ENCODE results near the gene BANF2. TPM values are rescaled to one million over a fixed set of nuclear protein-coding genes. Genes with fewer than 3 reads are reported as not detected.
A peak's percentile ranks its signal among the peaks of the same experiment; 100 is the strongest.
"Not testable (repeated sequence)": the region's sequence is repeated elsewhere in the genome, so short reads cannot be mapped to it uniquely, and the experiment has no call there.

BANF2 gene
- total RNA-seq, 1 donor from 2014 or later = not detected

- Mint-ChIP-seq H3K4me1 (ENCODE audit: low read depth) (peaks cover 9% of the 10 kb centered on the region), H3K36me3 (ENCODE audit: insufficient read depth) (no peaks in the 10 kb centered on the region), H3K9me3 (ENCODE audit: low read depth) (no peaks in the 10 kb centered on the region), H3K27me3 (peaks cover 7% of the 10 kb centered on the region), H3K27ac (no peak overlapping the region), H3K4me3 (ENCODE audit: low read depth) (no peak overlapping the region)
- no peak for DNase-seq (ENCODE audit: low spot score, unreplicated experiment)
- TF ChIP-seq CTCF (IDR thresholded peaks at IDR 0.05; ENCODE audit: unreplicated experiment) = no peak
These were observed 66.5 kb downstream of the BANF2 start for GRCh38 chr20:17766226-17766625.

- peaks cover 17% of the 10 kb centered on the region for H3K4me1 Mint-ChIP-seq (ENCODE audit: low read depth)
- H3K9me3 Mint-ChIP-seq (ENCODE audit: low read depth) = no peaks in the 10 kb centered on the region
- H3K27me3 Mint-ChIP-seq = peaks cover 7% of the 10 kb centered on the region
- no peak overlapping the region for H3K4me3 Mint-ChIP-seq (ENCODE audit: low read depth)
- no peak for TF ChIP-seq CTCF (IDR thresholded peaks at IDR 0.05; ENCODE audit: unreplicated experiment)
- no peaks in the 10 kb centered on the region for H3K36me3 Mint-ChIP-seq (ENCODE audit: insufficient read depth)
- no peak for DNase-seq (ENCODE audit: low spot score, unreplicated experiment)
- no peak overlapping the region for H3K27ac Mint-ChIP-seq
These were observed 67.9 kb downstream of the BANF2 start for GRCh38 chr20:17767624-17768023.

- Mint-ChIP-seq H3K9me3 (ENCODE audit: low read depth) (no peaks in the 10 kb centered on the region), H3K4me3 (ENCODE audit: low read depth) (no peak overlapping the region), H3K27me3 (peaks cover 7% of the 10 kb centered on the region), H3K36me3 (ENCODE audit: insufficient read depth) (no peaks in the 10 kb centered on the region), H3K27ac (peak overlapping the region; percentile 60), H3K4me1 (ENCODE audit: low read depth) (peaks cover 12% of the 10 kb centered on the region)
- DNase-seq (ENCODE audit: low spot score, unreplicated experiment) = no peak
- no peak for TF ChIP-seq CTCF (IDR thresholded peaks at IDR 0.05; ENCODE audit: unreplicated experiment)
These were observed 68.5 kb downstream of the BANF2 start for GRCh38 chr20:17768271-17768670.

- not testable (repeated sequence) for H3K27me3 Mint-ChIP-seq; H3K9me3 Mint-ChIP-seq (ENCODE audit: low read depth); H3K27ac Mint-ChIP-seq; H3K36me3 Mint-ChIP-seq (ENCODE audit: insufficient read depth); H3K4me3 Mint-ChIP-seq (ENCODE audit: low read depth); DNase-seq (ENCODE audit: low spot score, unreplicated experiment)
- H3K4me1 Mint-ChIP-seq (ENCODE audit: low read depth) = peaks cover 11% of the 10 kb centered on the region
These were observed 70.0 kb downstream of the BANF2 start for GRCh38 chr20:17769716-17770115.

DNA sequence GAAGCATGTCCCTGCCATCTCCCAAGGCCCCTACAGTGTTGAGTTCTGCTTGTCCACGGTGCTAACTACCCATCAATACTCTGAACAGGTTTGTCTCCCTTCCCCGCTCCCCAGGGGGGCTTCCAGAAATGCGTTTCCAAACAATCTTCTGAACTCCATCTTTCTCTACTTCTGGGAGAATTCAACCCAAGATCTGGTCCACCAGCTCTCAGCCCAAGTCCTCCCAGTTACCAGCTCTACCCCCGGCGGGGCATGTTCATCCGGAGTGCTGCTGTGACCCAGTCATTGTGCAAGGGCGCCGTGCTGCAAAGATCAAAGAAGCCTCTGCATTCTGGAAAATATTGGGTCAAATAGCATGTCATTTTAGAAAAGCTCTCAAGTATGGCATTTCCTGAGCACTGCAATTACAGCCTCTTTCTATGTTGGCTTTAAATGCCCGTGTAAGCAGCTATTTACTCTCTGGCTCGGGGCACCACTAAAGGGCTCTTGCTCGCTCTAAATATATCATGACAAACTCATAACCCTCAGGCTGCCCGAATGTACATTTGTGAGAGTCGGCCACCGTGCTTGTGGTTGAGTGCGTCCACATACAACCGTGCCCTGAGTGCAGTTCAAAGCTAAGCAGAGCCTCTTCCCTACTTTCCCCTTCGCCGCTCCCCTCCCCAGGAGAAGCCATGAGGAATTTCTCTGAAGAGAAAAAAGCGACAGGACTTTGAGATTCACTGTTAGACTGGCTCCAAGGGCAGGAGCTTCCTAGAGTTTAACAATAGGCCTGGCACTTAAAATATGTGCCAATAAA is 71.6 kb downstream of the BANF2 start:
- no peak for DNase-seq (ENCODE audit: low spot score, unreplicated experiment)
- TF ChIP-seq CTCF (IDR thresholded peaks at IDR 0.05; ENCODE audit: unreplicated experiment) = no peak
- no peak overlapping the region for H3K4me3 Mint-ChIP-seq (ENCODE audit: low read depth)
- no peaks in the 10 kb centered on the region for H3K36me3 Mint-ChIP-seq (ENCODE audit: insufficient read depth)
- H3K9me3 Mint-ChIP-seq (ENCODE audit: low read depth) = peaks cover 5% of the 10 kb centered on the region
- peaks cover 11% of the 10 kb centered on the region for H3K4me1 Mint-ChIP-seq (ENCODE audit: low read depth)
- peaks cover 5% of the 10 kb centered on the region for H3K27me3 Mint-ChIP-seq
- H3K27ac Mint-ChIP-seq = peak overlapping the region; percentile 29

GRCh38 chr20:17772005-17772343 is 72.2 kb downstream of the BANF2 start:
- peaks cover 11% of the 10 kb centered on the region for H3K4me1 Mint-ChIP-seq (ENCODE audit: low read depth)
- H3K27ac Mint-ChIP-seq = peak overlapping the region; percentile 61
- peaks cover 5% of the 10 kb centered on the region for H3K9me3 Mint-ChIP-seq (ENCODE audit: low read depth)
- no peaks in the 10 kb centered on the region for H3K27me3 Mint-ChIP-seq
- no peak for DNase-seq (ENCODE audit: low spot score, unreplicated experiment)
- H3K4me3 Mint-ChIP-seq (ENCODE audit: low read depth) = no peak overlapping the region
- TF ChIP-seq CTCF (IDR thresholded peaks at IDR 0.05; ENCODE audit: unreplicated experiment) = no peak
- H3K36me3 Mint-ChIP-seq (ENCODE audit: insufficient read depth) = no peaks in the 10 kb centered on the region

Measured in progenitor cell of endocrine pancreas (in vitro differentiated cells).